CD14-positive monocyte (primary cell): ENCODE measurements around the gene SLC12A7. TPM values are rescaled to one million over a fixed set of nuclear protein-coding genes. Genes with fewer than 3 reads are reported as not detected.

ENCODE experiments used
- DNase-seq, 3 donors: peaks; one replicate each; pipeline ENCODE4 v3.0.0-alpha.2; 2011 to 2022
- H2AFZ ChIP-seq: 2 replicates; pipeline ENCODE4 v1.6.0; 2012; ENCODE audit warnings: mild to moderate bottlenecking, low read depth, low read length, inconsistent platforms; ENCODE audit not compliant: insufficient read depth, poor library complexity, severe bottlenecking
- H3K27ac ChIP-seq, 2 donors: 1 replicate in 1 of 2; 2 replicates in 1 of 2; pipeline ENCODE4 v1.5.1; 2012 to 2013; ENCODE audit warnings: low read length in 2 of 2, control low read depth in 1 of 2, inconsistent platforms in 1 of 2, low read depth in 1 of 2, mild to moderate bottlenecking in 1 of 2
- H3K27me3 ChIP-seq, 2 donors: one replicate each; pipeline versions ENCODE4 v1.6.0 to v1.6.1; 2011 to 2013; ENCODE audit warnings: low read length in 2 of 2; ENCODE audit not compliant: control insufficient read depth in 2 of 2, insufficient read depth in 2 of 2
- H3K36me3 ChIP-seq, 2 donors: replicated peaks in 1 of 2; 1 replicate in 1 of 2; 2 replicates in 1 of 2; pipeline versions ENCODE4 v1.5.1 to v1.6.1; 2012 to 2013; ENCODE audit warnings: low read length in 2 of 2, control low read depth in 1 of 2, inconsistent platforms in 1 of 2, mild to moderate bottlenecking in 1 of 2; ENCODE audit not compliant: insufficient read depth in 2 of 2, control insufficient read depth in 1 of 2
- H3K4me1 ChIP-seq, 2 donors: 1 replicate in 1 of 2; 2 replicates in 1 of 2; pipeline versions ENCODE4 v1.5.1 to v1.6.1; 2012 to 2013; ENCODE audit warnings: low read length in 2 of 2, control low read depth in 1 of 2, inconsistent platforms in 1 of 2, mild to moderate bottlenecking in 1 of 2, moderate library complexity in 1 of 2; ENCODE audit not compliant: insufficient read depth in 2 of 2, control insufficient read depth in 1 of 2
- H3K4me2 ChIP-seq: replicated peaks from 2 replicates; pipeline ENCODE3; 2012; ENCODE audit warnings: low read length, moderate library complexity, mild to moderate bottlenecking; ENCODE audit not compliant: poor library complexity, severe bottlenecking; ENCODE audit errors: extremely low read depth
- H3K4me3 ChIP-seq, 3 experiments: fragments of 200-600 bp in 1 of 3; sonication (generic) in 1 of 3; replicated peaks in 1 of 3; 1 replicate in 2 of 3; 2 replicates in 1 of 3; pipeline ENCODE4 v1.5.1; 2011 to 2013; ENCODE audit warnings: low read length in 3 of 3, mild to moderate bottlenecking in 3 of 3, control low read depth in 2 of 3, low read depth in 2 of 3, inconsistent platforms in 1 of 3, moderate library complexity in 1 of 3
- H3K79me2 ChIP-seq: 2 replicates; pipeline ENCODE4 v1.6.0; 2012; ENCODE audit warnings: mild to moderate bottlenecking, control low read depth, inconsistent platforms, low read length, moderate library complexity; ENCODE audit not compliant: insufficient read depth
- H3K9ac ChIP-seq: 2 replicates; pipeline ENCODE4 v1.6.0; 2017; ENCODE audit warnings: low read length, mild to moderate bottlenecking; ENCODE audit not compliant: insufficient read depth, poor library complexity, severe bottlenecking
- H3K9me3 ChIP-seq, 2 donors: replicated peaks in 1 of 2; 1 replicate in 1 of 2; 2 replicates in 1 of 2; pipeline versions ENCODE4 v1.5.1 to v1.6.1; 2012 to 2013; ENCODE audit warnings: low read length in 2 of 2, control low read depth in 1 of 2; ENCODE audit not compliant: control insufficient read depth in 1 of 2, insufficient read depth in 1 of 2
- H4K20me1 ChIP-seq: 2 replicates; pipeline ENCODE4 v1.6.0; 2012; ENCODE audit warnings: mild to moderate bottlenecking, low read length, control low read depth, moderate library complexity; ENCODE audit not compliant: insufficient read depth
- H3K27ac Mint-ChIP-seq, 7 donors: one replicate each; pipeline ENCODE4 v1.8.0; 2020; ENCODE audit warnings: mild to moderate bottlenecking in 7 of 7, mixed read lengths in 7 of 7, moderate library complexity in 6 of 7, inconsistent platforms in 2 of 7
- H3K27me3 Mint-ChIP-seq, 3 donors: one replicate each; pipeline ENCODE4 v1.8.0; 2021 to 2022; ENCODE audit warnings: low read depth in 3 of 3, mild to moderate bottlenecking in 3 of 3, mixed read lengths in 3 of 3, moderate library complexity in 3 of 3, inconsistent platforms in 1 of 3
- H3K36me3 Mint-ChIP-seq, 2 donors: one replicate each; pipeline ENCODE4 v1.8.0; 2020; ENCODE audit warnings: mixed read lengths in 2 of 2, inconsistent platforms in 1 of 2, mild to moderate bottlenecking in 1 of 2
- H3K4me1 Mint-ChIP-seq: one replicate; pipeline ENCODE4 v1.8.0; 2020; ENCODE audit warnings: mild to moderate bottlenecking, mixed read lengths
- H3K4me3 Mint-ChIP-seq, 2 donors: one replicate each; pipeline ENCODE4 v1.8.0; 2020; ENCODE audit warnings: mild to moderate bottlenecking in 2 of 2, mixed read lengths in 2 of 2, moderate library complexity in 1 of 2
- H3K9me3 Mint-ChIP-seq, 7 donors: one replicate each; pipeline ENCODE4 v1.8.0; 2020 to 2022; ENCODE audit warnings: mixed read lengths in 7 of 7, mild to moderate bottlenecking in 6 of 7, moderate library complexity in 6 of 7, inconsistent platforms in 2 of 7
- WGBS: methylation state at CpG from one replicate; pipeline ENCODE4 v1.1.5; 2013; ENCODE audit warnings: missing lambda C conversion rate; ENCODE audit not compliant: insufficient coverage; 5-methylcytosine and 5-hydroxymethylcytosine counted together
- intact Hi-C, 2 donors: fragments of 100-400 bp; cut with micrococcal nuclease; formaldehyde crosslinking; loops; one replicate each; pipeline versions ENCODE4 v1.15.0 to v1.15.1; 2023
- polyA plus RNA-seq, 3 donors: library from polyadenylated mRNA; depleted of rRNA in 1 of 3; unstranded in 2 of 3; stranded (reverse) in 1 of 3; fragments of 300-500 nt in 2 of 3; fragments of >200 nt in 1 of 3; fragmentation: Illumina TruSeq in 2 of 3; gene quantifications; 1 replicate in 2 of 3; 2 replicates in 1 of 3; pipeline ENCODE4 v1.2.3, GENCODE V29; 2012 to 2021
- TF ChIP-seq, protein P1 (sequence below): fragments of 200-600 bp; IDR thresholded peaks from one replicate; pipeline ENCODE4 v1.8.0; 2022; ENCODE audit warnings: antibody characterized with exemption, mild to moderate bottlenecking

Gene SLC12A7
- polyA plus RNA-seq, 3 donors, result 8.2 to 31.2 (median 12.5) TPM

GRCh38 chr5:1155191-1156032 is 43.5 kb upstream of the SLC12A7 start:
- Histone ChIP-seq H3K9ac (no peak overlapping the region), H3K27ac (no peak overlapping the region), H4K20me1 (no peaks in the 10 kb centered on the region), H3K4me3 (no peak overlapping the region), H3K79me2 (no peaks in the 10 kb centered on the region), H3K4me2 (no peak overlapping the region), H3K36me3 (no peaks in the 10 kb centered on the region), H3K4me1 (no peaks in the 10 kb centered on the region), H3K9me3 (peaks cover 9 to 14% of the 10 kb centered on the region in 2 donors), H2AFZ (no peak overlapping the region), H3K27me3 (peaks cover 5 to 44% of the 10 kb centered on the region in 2 donors)
- no peaks in the 10 kb centered on the region for H3K4me1 Mint-ChIP-seq
- DNase-seq, result no peak
- intact Hi-C loops, result no loop called here
- H3K4me3 Mint-ChIP-seq, result peak overlapping the region in 1 of 2 donors; percentile 35
- peaks cover 38 to 68% (median 60%) of the 10 kb centered on the region in 3 donors for H3K27me3 Mint-ChIP-seq
- TF ChIP-seq, protein P1, sequence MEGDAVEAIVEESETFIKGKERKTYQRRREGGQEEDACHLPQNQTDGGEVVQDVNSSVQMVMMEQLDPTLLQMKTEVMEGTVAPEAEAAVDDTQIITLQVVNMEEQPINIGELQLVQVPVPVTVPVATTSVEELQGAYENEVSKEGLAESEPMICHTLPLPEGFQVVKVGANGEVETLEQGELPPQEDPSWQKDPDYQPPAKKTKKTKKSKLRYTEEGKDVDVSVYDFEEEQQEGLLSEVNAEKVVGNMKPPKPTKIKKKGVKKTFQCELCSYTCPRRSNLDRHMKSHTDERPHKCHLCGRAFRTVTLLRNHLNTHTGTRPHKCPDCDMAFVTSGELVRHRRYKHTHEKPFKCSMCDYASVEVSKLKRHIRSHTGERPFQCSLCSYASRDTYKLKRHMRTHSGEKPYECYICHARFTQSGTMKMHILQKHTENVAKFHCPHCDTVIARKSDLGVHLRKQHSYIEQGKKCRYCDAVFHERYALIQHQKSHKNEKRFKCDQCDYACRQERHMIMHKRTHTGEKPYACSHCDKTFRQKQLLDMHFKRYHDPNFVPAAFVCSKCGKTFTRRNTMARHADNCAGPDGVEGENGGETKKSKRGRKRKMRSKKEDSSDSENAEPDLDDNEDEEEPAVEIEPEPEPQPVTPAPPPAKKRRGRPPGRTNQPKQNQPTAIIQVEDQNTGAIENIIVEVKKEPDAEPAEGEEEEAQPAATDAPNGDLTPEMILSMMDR, result no peak
- H3K9me3 Mint-ChIP-seq, result peaks cover 4 to 16% (median 7%) of the 10 kb centered on the region in 7 donors
- no peaks in the 10 kb centered on the region for H3K36me3 Mint-ChIP-seq
- no peak overlapping the region for H3K27ac Mint-ChIP-seq
- 2% methylated on average over 79 of the region's 98 CpGs for WGBS

- Histone ChIP-seq H3K9me3 (peaks cover 9 to 14% of the 10 kb centered on the region in 2 donors), H3K9ac (no peak overlapping the region), H3K27ac (no peak overlapping the region), H3K27me3 (peaks cover 5 to 44% of the 10 kb centered on the region in 2 donors), H4K20me1 (no peaks in the 10 kb centered on the region), H3K4me1 (no peaks in the 10 kb centered on the region), H3K36me3 (no peaks in the 10 kb centered on the region), H3K79me2 (no peaks in the 10 kb centered on the region), H2AFZ (no peak overlapping the region), H3K4me3 (no peak overlapping the region), H3K4me2 (no peak overlapping the region)
- intact Hi-C loops, result no loop called here
- H3K4me3 Mint-ChIP-seq, result no peak overlapping the region
- H3K27ac Mint-ChIP-seq, result no peak overlapping the region
- H3K36me3 Mint-ChIP-seq, result no peaks in the 10 kb centered on the region
- peaks cover 30 to 54% (median 49%) of the 10 kb centered on the region in 3 donors for H3K27me3 Mint-ChIP-seq
- H3K4me1 Mint-ChIP-seq, result no peaks in the 10 kb centered on the region
- DNase-seq, result no peak
- TF ChIP-seq, protein P1, result no peak
- WGBS, result 60% methylated on average over 12 of the region's 12 CpGs
- H3K9me3 Mint-ChIP-seq, result peaks cover 4 to 16% (median 7%) of the 10 kb centered on the region in 7 donors
Observed at GRCh38 chr5:1153428-1153827, 41.6 kb upstream of the SLC12A7 start.
